ENCODE results near the gene PHF21A.

- TF ChIP-seq CUX1 (IDR thresholded peaks at IDR 0.05; ENCODE audit: insufficient replicate concordance, low read depth, low read length) (no peak), CTCF (IDR thresholded peaks at IDR 0.05 in 2 of 3, conservative IDR thresholded peaks at IDR 0.05 in 1 of 3; ENCODE audit: control insufficient read depth in 2 of 3, extremely low read depth in 1 of 3, insufficient read depth in 1 of 3, low read depth in 3 of 3, low read length in 3 of 3) (no peak)
Observed at GRCh38 chr11:46036009-46036408, 85.2 kb downstream of the PHF21A start.

Data from GM12878 (cell line).